ENCODE measurements around the gene GNAZ.

Gene GNAZ

DNA sequence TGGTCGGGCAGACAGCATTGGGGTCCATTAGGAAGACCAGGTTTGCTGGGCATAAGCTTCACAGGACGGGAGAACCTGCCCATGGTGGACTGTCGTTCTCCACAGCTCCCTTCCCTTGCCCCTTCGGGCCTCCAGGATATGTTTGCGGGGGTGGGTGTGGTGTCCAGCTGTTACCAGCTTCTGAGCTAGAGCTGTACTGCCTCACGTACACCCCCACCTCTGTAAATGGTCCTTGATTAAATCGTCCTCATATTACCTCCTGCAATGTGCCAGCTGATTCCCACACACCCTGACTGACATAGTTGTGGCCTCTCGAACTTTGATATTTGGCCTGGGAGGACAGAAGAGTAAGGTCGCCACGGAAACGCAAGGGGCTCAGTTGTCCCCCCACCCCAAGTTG is 93.8 kb downstream of the GNAZ start:
- Histone ChIP-seq H3K9ac (ENCODE audit: low read length) (no peak overlapping the region), H3K27me3 (ENCODE audit: control insufficient read depth in 1 of 2, insufficient read depth in 2 of 2, low read length in 2 of 2) (no peaks in the 10 kb centered on the region), H3K36me3 (ENCODE audit: insufficient read depth, low read length) (no peaks in the 10 kb centered on the region), H3K4me1 (ENCODE audit: insufficient read depth, low read length) (peaks cover 3% of the 10 kb centered on the region), H3K27ac (ENCODE audit: low read depth, low read length) (no peak overlapping the region), H3K9me3 (ENCODE audit: low read length) (no peaks in the 10 kb centered on the region), H3K4me3 (ENCODE audit: low read depth in 1 of 2, low read length in 2 of 2) (no peak overlapping the region)

DNA sequence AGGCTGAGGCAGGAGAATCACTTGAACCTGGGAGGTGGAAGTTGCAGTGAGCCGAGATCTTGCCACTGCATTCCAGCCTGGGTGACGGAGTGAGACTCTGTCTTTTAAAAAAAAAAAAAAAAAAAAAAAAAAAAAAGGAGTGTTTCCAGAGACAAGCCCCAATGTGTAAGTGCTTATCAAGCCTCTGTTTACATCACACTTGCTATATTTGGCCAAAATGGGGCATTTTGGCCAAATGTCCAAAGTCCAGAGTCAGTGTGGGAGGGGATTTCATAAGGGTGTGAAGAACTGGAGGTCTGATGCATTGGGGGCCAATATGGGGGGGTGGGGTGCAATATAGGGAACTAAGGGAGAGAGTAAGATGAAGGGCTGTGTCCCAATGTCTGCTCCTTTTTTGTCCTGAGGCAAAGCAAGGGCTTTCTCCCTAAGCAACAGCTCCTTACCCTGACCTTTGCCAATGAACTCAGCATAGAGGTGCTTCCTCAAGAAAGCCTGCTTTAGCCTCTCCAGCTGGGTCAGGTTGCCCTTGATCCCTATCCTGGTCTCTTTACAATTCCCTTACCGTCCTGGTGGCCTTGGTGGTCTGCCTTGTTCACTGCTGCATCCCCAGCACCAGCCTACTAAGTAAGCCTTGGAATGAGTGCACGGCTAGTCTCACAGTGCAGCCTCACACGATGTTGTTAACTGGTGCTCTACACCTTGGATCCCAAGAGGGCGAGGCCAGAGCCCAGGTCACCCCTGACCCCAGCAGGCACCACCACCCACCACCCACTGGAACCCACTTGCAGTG is 95.9 kb downstream of the GNAZ start:
- Histone ChIP-seq H3K9me3 (ENCODE audit: low read length) (no peaks in the 10 kb centered on the region), H3K27ac (ENCODE audit: low read depth, low read length) (no peak overlapping the region), H3K36me3 (ENCODE audit: insufficient read depth, low read length) (no peaks in the 10 kb centered on the region), H3K4me1 (ENCODE audit: insufficient read depth, low read length) (peaks cover 3% of the 10 kb centered on the region), H3K27me3 (ENCODE audit: control insufficient read depth in 1 of 2, insufficient read depth in 2 of 2, low read length in 2 of 2) (no peaks in the 10 kb centered on the region), H3K4me3 (ENCODE audit: low read depth in 1 of 2, low read length in 2 of 2) (no peak overlapping the region), H3K9ac (ENCODE audit: low read length) (no peak overlapping the region)

DNA sequence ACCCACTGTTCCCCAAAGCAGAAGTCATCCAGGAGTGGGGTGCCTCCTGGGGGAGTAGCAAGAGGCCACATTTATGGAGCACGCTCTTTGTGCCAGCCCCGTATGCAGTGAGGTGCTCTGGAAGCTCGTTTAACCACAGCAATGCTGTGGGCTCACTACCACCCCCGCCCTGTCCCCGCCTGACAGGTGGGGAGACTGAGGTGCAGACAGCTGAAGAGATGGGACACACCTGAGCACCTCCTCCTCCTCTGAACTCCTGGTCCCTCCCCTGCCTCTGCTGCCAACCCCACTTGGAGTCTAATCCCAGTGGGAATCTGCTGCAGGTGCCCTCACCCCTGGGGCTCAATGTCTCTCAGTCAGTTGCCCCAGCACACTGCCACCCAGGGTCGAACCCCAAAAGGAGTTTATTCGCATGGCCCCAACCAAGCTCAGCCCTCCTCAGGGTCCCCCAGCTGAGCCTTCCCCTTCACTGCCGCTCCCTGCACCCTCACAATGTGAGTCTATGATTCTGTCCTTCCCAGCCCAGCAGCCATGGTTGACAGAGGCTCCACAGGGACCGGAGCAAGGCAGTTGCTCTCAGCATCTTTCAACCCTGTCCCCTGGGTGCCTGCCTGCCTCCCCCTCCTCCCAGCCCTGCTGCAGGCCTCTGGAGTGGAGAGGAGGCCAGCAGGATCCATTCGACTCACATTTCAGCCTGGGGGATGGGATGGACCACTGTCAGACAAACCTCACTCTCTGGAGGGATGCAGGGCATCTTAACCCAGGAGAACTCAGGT is 96.7 kb downstream of the GNAZ start:
- H3K4me1 ChIP-seq (ENCODE audit: insufficient read depth, low read length): peaks cover 3% of the 10 kb centered on the region
- H3K4me3 ChIP-seq (ENCODE audit: low read depth in 1 of 2, low read length in 2 of 2): no peak overlapping the region
- H3K9ac ChIP-seq (ENCODE audit: low read length): no peak overlapping the region
- no peaks in the 10 kb centered on the region for H3K9me3 ChIP-seq (ENCODE audit: low read length)
- no peak overlapping the region for H3K27ac ChIP-seq (ENCODE audit: low read depth, low read length)
- no peaks in the 10 kb centered on the region for H3K36me3 ChIP-seq (ENCODE audit: insufficient read depth, low read length)
- H3K27me3 ChIP-seq (ENCODE audit: control insufficient read depth in 1 of 2, insufficient read depth in 2 of 2, low read length in 2 of 2): no peaks in the 10 kb centered on the region

DNA sequence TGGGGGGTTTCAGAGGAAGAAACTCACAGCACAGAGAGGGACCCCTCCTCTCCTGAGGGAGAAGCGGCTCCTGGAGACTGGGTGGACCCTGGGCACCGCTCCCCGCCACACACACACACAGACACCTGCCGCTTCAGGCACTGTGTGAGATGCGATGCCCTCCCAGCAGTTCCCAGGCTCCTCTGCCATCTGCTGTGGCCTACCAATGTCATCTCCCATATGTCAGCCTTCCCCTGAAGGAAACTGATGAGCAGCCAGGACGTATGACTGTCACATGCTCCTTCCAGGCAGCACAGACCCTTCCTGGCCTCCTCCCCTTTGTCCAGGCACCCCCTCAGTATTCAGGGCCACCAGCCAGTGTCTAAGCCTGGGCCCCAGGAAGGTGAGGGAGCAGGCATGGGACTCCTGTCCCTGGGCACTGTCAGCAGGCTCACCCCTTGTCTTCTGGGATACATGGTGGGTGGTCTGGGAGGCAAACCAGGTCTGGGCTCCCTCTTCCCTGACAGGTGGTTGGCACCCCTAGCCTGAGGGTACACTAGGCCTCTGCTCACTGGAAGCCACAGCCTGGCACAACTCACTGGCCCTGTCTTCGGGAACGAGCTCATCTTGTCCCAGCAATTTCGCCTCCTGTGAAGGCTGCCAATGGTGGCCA is 98.2 kb downstream of the GNAZ start:
- H3K9ac ChIP-seq (ENCODE audit: low read length): no peak overlapping the region
- H3K4me1 ChIP-seq (ENCODE audit: insufficient read depth, low read length): peaks cover 3% of the 10 kb centered on the region
- H3K27ac ChIP-seq (ENCODE audit: low read depth, low read length): no peak overlapping the region
- H3K9me3 ChIP-seq (ENCODE audit: low read length): no peaks in the 10 kb centered on the region
- no peaks in the 10 kb centered on the region for H3K27me3 ChIP-seq (ENCODE audit: control insufficient read depth in 1 of 2, insufficient read depth in 2 of 2, low read length in 2 of 2)
- no peaks in the 10 kb centered on the region for H3K36me3 ChIP-seq (ENCODE audit: insufficient read depth, low read length)
- H3K4me3 ChIP-seq (ENCODE audit: low read depth in 1 of 2, low read length in 2 of 2): no peak overlapping the region

DNA sequence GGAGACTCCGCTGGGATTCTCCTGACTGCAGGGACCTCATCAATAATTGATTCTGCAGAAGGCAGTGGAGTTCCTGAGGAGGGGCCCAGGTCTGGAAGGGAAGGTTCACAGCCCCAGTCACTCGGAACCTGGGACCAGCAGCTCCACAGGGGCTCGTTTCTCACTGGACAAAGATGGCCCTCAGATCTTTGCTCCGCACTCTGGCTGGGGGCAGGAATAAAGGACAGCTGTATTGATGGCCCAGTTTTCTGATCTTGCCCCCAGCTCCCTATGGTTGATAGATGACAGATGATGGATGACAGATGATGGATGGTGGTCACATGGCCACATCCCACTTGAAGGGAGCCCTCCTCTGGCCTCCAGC is 98.7 kb downstream of the GNAZ start:
- no peak overlapping the region for H3K9ac ChIP-seq (ENCODE audit: low read length)

More for the DNA sequence above, 98.7 kb downstream of the GNAZ start:
- no peak overlapping the region for H3K4me3 ChIP-seq (ENCODE audit: low read depth in 1 of 2, low read length in 2 of 2)
- H3K36me3 ChIP-seq (ENCODE audit: insufficient read depth, low read length): no peaks in the 10 kb centered on the region
- no peak overlapping the region for H3K27ac ChIP-seq (ENCODE audit: low read depth, low read length)
- peaks cover under 1% of the 10 kb centered on the region for H3K4me1 ChIP-seq (ENCODE audit: insufficient read depth, low read length)
- no peaks in the 10 kb centered on the region for H3K27me3 ChIP-seq (ENCODE audit: control insufficient read depth in 1 of 2, insufficient read depth in 2 of 2, low read length in 2 of 2)
- no peaks in the 10 kb centered on the region for H3K9me3 ChIP-seq (ENCODE audit: low read length)

All from muscle layer of colon (tissue), 2 donors.